HEK293 (cell line): ENCODE data around the gene CACNA1B.
A peak's percentile ranks its signal among the peaks of the same experiment; 100 is the strongest.

Experiments
- CTCF ChIA-PET: fragments of 350-600 bp; formaldehyde crosslinking; extraction: SDS; loops from one replicate; lab custom pipeline; 2021; ENCODE audit warnings: antibody characterized with exemption; lab: Yijun Ruan, JAX
- POLR2A ChIA-PET: fragments of 300-600 bp; formaldehyde crosslinking; extraction: SDS; loops from one replicate; lab custom pipeline; 2020; ENCODE audit warnings: antibody characterized with exemption, inconsistent platforms; lab: Yijun Ruan, JAX
- H3K27ac ChIP-seq: fragments of 200-500 bp; sonication (Bioruptor generic); 2 replicates; pipeline ENCODE4 v1.5.1; 2014; ENCODE audit warnings: low read depth, low read length, control low read depth, inconsistent platforms; ENCODE audit errors: extremely low read depth
- H3K36me3 ChIP-seq, 2 experiments: fragments of 200-500 bp in 1 of 2; sonication (Bioruptor generic) in 1 of 2; 1 replicate in 1 of 2; 2 replicates in 1 of 2; pipeline ENCODE4 v1.5.1; 2014 to 2017; ENCODE audit warnings: inconsistent platforms in 2 of 2, low read length in 2 of 2; ENCODE audit not compliant: control insufficient read depth in 2 of 2, insufficient read depth in 1 of 2
- H3K4me1 ChIP-seq: fragments of 200-500 bp; sonication (Bioruptor generic); 2 replicates; pipeline ENCODE4 v1.5.1; 2014; ENCODE audit warnings: mild to moderate bottlenecking, low read length, inconsistent platforms; ENCODE audit not compliant: control insufficient read depth, insufficient read depth
- H3K4me3 ChIP-seq: 2 replicates; pipeline ENCODE4 v1.5.1; 2011; ENCODE audit warnings: low read depth, mild to moderate bottlenecking, control low read depth, low read length, moderate library complexity
- H3K9me3 ChIP-seq: fragments of 200-500 bp; sonication (Bioruptor generic); 2 replicates; pipeline ENCODE4 v1.5.1; 2014; ENCODE audit warnings: low read depth, low read length, inconsistent platforms; ENCODE audit not compliant: control insufficient read depth, insufficient read depth
- GLIS1 ChIP-seq: fragments of 450-650 bp; formaldehyde crosslinking; IDR thresholded peaks from 2 replicates; pipeline ENCODE4 v1.5.1; 2016; ENCODE audit warnings: missing biosample characterization, missing genetic modification characterization
- SETDB1 ChIP-seq: IDR thresholded peaks from one replicate; pipeline ENCODE4 v1.6.1; 2017; ENCODE audit warnings: mild to moderate bottlenecking, low read length, moderate library complexity, mixed read lengths; ENCODE audit not compliant: insufficient read length
- SP2 ChIP-seq: fragments of 450-650 bp; formaldehyde crosslinking; IDR thresholded peaks from 2 replicates; pipeline ENCODE4 v1.5.1; 2016; ENCODE audit warnings: missing biosample characterization, missing genetic modification characterization
- TRIM28 ChIP-seq: IDR thresholded peaks from 2 replicates; pipeline ENCODE4 v1.6.1; 2011; ENCODE audit warnings: low read length, control low read depth, borderline replicate concordance
- ZBTB17 ChIP-seq: fragments of 450-650 bp; formaldehyde crosslinking; IDR thresholded peaks from 2 replicates; pipeline ENCODE4 v1.5.1; 2016; ENCODE audit warnings: missing biosample characterization, missing genetic modification characterization
- ZBTB20 ChIP-seq: fragments of 450-650 bp; formaldehyde crosslinking; IDR thresholded peaks from 2 replicates; pipeline ENCODE4 v1.5.1; 2016; ENCODE audit warnings: missing biosample characterization, missing genetic modification characterization
- ZNF16 ChIP-seq: fragments of 450-650 bp; formaldehyde crosslinking; IDR thresholded peaks from 2 replicates; pipeline ENCODE4 v1.5.1; 2016; ENCODE audit warnings: low read depth, missing biosample characterization, missing genetic modification characterization
- ZNF184 ChIP-seq: fragments of 450-650 bp; IDR thresholded peaks from 2 replicates; pipeline ENCODE4 v1.5.1; 2018; ENCODE audit warnings: missing biosample characterization, mild to moderate bottlenecking, missing genetic modification characterization
- ZNF221 ChIP-seq: fragments of 450-650 bp; formaldehyde crosslinking; IDR thresholded peaks from 2 replicates; pipeline ENCODE4 v1.5.1; 2017; ENCODE audit warnings: missing biosample characterization, missing genetic modification characterization, borderline replicate concordance
- ZNF223 ChIP-seq: fragments of 450-650 bp; formaldehyde crosslinking; IDR thresholded peaks from 2 replicates; pipeline ENCODE4 v1.5.1; 2016; ENCODE audit warnings: missing biosample characterization, missing genetic modification characterization
- ZNF280D ChIP-seq: fragments of 450-650 bp; formaldehyde crosslinking; IDR thresholded peaks from 2 replicates; pipeline ENCODE4 v1.5.1; 2016; ENCODE audit warnings: missing biosample characterization, missing genetic modification characterization
- ZNF544 ChIP-seq: fragments of 450-650 bp; formaldehyde crosslinking; IDR thresholded peaks from 2 replicates; pipeline ENCODE4 v1.5.0; 2017; ENCODE audit warnings: missing biosample characterization, missing genetic modification characterization
- ZNF600 ChIP-seq: fragments of 450-650 bp; formaldehyde crosslinking; IDR thresholded peaks from 2 replicates; pipeline ENCODE4 v1.5.1; 2016; ENCODE audit warnings: missing biosample characterization, missing genetic modification characterization
- ZNF639 ChIP-seq: fragments of 450-650 bp; formaldehyde crosslinking; IDR thresholded peaks from 2 replicates; pipeline ENCODE4 v1.5.1; 2016; ENCODE audit warnings: missing biosample characterization, missing genetic modification characterization
- ZNF76 ChIP-seq: fragments of 450-650 bp; formaldehyde crosslinking; IDR thresholded peaks from 2 replicates; pipeline ENCODE4; 2016; ENCODE audit warnings: low read depth, missing biosample characterization, missing genetic modification characterization, borderline replicate concordance
- TF ChIP-seq, protein P1 (sequence below): fragments of 450-650 bp; formaldehyde crosslinking; IDR thresholded peaks from 2 replicates; pipeline ENCODE4 v1.5.0; 2017; ENCODE audit warnings: missing biosample characterization, missing genetic modification characterization, borderline replicate concordance
- TF ChIP-seq, protein P2 (sequence below): fragments of 450-650 bp; IDR thresholded peaks from 2 replicates; pipeline ENCODE4 v1.5.1; 2018; ENCODE audit warnings: missing biosample characterization, mild to moderate bottlenecking, missing genetic modification characterization
- TF ChIP-seq, protein P3 (sequence below): fragments of 450-650 bp; formaldehyde crosslinking; IDR thresholded peaks from 2 replicates; pipeline ENCODE4 v1.5.1; 2017; ENCODE audit warnings: missing biosample characterization, missing genetic modification characterization
- TF ChIP-seq, protein P4 (sequence below): fragments of 450-650 bp; formaldehyde crosslinking; IDR thresholded peaks from 2 replicates; pipeline ENCODE4 v1.5.1; 2016; ENCODE audit warnings: missing biosample characterization, missing genetic modification characterization

CACNA1B gene

DNA sequence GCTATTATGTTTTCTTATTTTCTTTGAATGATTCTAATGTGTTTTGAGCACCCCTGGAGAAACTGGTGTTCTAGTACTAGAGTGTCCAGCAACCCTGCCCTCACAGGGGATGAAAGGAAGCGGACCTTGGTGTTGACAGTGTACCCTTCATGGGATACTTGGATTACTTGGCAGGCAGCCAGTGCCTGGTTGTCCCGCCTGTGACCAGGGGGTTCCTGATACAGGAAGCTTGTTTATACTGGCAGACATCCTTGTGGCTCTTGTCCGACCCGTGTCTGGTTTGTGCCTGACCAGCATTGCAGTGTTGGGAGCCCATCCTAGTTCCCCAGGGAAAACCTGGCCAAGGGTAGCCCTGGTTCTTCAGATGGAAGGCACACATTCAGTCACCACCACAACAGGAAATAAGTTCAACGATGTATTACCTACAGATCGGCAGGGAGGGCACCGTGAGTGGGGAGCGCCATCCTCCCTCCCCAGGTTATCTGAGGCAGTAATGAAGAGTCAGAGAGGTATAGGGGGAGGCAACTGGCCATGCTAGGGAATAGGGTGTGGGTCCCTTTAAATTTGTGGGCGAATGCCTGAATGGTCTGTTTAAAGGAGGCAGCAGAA is 47.3 kb downstream of the CACNA1B start:
- H3K4me3 ChIP-seq: no peak overlapping the region
- H3K4me1 ChIP-seq: no peaks in the 10 kb centered on the region
- CTCF ChIA-PET: interaction anchor here (0.6 kb wide), 1 partner anchor 9 kb away, joined by 3 read pairs; no protein-coding TSS in a partner anchor
- no peaks in the 10 kb centered on the region for H3K36me3 ChIP-seq
- TF ChIP-seq ZNF223 (tag by site-specific recombination) (no peak), ZBTB17 (no peak), ZNF76 (tag by site-specific recombination) (no peak), ZNF544 (0 out of 2 replicates have a peak, but pooled peaks have one; percentile 24), ZBTB20 (tag by site-specific recombination) (no peak), GLIS1 (tag by site-specific recombination) (0 out of 2 replicates have a peak, but pooled peaks have one; percentile 26)
- TF ChIP-seq, protein P1, sequence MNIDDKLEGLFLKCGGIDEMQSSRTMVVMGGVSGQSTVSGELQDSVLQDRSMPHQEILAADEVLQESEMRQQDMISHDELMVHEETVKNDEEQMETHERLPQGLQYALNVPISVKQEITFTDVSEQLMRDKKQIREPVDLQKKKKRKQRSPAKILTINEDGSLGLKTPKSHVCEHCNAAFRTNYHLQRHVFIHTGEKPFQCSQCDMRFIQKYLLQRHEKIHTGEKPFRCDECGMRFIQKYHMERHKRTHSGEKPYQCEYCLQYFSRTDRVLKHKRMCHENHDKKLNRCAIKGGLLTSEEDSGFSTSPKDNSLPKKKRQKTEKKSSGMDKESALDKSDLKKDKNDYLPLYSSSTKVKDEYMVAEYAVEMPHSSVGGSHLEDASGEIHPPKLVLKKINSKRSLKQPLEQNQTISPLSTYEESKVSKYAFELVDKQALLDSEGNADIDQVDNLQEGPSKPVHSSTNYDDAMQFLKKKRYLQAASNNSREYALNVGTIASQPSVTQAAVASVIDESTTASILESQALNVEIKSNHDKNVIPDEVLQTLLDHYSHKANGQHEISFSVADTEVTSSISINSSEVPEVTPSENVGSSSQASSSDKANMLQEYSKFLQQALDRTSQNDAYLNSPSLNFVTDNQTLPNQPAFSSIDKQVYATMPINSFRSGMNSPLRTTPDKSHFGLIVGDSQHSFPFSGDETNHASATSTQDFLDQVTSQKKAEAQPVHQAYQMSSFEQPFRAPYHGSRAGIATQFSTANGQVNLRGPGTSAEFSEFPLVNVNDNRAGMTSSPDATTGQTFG (tag by site-specific recombination): no peak
- TF ChIP-seq, protein P2, sequence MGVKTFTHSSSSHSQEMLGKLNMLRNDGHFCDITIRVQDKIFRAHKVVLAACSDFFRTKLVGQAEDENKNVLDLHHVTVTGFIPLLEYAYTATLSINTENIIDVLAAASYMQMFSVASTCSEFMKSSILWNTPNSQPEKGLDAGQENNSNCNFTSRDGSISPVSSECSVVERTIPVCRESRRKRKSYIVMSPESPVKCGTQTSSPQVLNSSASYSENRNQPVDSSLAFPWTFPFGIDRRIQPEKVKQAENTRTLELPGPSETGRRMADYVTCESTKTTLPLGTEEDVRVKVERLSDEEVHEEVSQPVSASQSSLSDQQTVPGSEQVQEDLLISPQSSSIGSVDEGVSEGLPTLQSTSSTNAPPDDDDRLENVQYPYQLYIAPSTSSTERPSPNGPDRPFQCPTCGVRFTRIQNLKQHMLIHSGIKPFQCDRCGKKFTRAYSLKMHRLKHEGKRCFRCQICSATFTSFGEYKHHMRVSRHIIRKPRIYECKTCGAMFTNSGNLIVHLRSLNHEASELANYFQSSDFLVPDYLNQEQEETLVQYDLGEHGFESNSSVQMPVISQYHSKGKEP (tag by site-specific recombination): no peak
- no peak overlapping the region for H3K27ac ChIP-seq
- POLR2A ChIA-PET: no interaction called here
- no peaks in the 10 kb centered on the region for H3K9me3 ChIP-seq

GRCh38 chr9:137943655-137944054 is 66.1 kb downstream of the CACNA1B start:
- peak; percentile 84 for TF ChIP-seq ZNF544
- TF ChIP-seq, protein P3, sequence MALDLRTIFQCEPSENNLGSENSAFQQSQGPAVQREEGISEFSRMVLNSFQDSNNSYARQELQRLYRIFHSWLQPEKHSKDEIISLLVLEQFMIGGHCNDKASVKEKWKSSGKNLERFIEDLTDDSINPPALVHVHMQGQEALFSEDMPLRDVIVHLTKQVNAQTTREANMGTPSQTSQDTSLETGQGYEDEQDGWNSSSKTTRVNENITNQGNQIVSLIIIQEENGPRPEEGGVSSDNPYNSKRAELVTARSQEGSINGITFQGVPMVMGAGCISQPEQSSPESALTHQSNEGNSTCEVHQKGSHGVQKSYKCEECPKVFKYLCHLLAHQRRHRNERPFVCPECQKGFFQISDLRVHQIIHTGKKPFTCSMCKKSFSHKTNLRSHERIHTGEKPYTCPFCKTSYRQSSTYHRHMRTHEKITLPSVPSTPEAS (tag by site-specific recombination): no peak
- H3K36me3 ChIP-seq: no peaks in the 10 kb centered on the region
- no peaks in the 10 kb centered on the region for H3K4me1 ChIP-seq
- CTCF ChIA-PET: interaction anchor here (0.6 kb wide), 1 partner anchor 79 kb away, joined by 3 read pairs; no protein-coding TSS in a partner anchor
- no peak overlapping the region for H3K27ac ChIP-seq
- no peaks in the 10 kb centered on the region for H3K9me3 ChIP-seq
- POLR2A ChIA-PET: no interaction called here
- no peak overlapping the region for H3K4me3 ChIP-seq

DNA sequence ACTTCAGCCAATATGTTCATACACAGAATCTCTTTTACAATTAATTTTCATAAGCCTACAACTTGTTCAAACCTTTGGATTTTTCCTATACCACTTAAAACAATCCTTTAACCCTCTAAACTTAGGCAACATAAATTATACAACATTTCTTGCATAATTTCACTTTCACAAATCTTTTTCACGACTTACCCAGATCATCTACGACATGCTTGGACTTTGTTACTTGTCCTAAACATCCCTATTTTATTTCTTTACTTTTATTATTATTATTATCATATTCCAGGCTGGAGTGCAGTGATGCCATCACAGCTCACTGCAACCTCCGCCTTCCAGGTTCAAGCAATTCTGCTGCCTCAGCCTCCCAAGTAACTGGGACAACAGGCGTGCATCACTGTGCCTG is 68.0 kb downstream of the CACNA1B start:
- Histone ChIP-seq H3K4me1 (no peaks in the 10 kb centered on the region), H3K4me3 (no peak overlapping the region), H3K27ac (no peak overlapping the region), H3K36me3 (no peaks in the 10 kb centered on the region), H3K9me3 (no peaks in the 10 kb centered on the region)
- ChIA-PET CTCF (no interaction called here), POLR2A (no interaction called here)
- TF ChIP-seq, protein P4, sequence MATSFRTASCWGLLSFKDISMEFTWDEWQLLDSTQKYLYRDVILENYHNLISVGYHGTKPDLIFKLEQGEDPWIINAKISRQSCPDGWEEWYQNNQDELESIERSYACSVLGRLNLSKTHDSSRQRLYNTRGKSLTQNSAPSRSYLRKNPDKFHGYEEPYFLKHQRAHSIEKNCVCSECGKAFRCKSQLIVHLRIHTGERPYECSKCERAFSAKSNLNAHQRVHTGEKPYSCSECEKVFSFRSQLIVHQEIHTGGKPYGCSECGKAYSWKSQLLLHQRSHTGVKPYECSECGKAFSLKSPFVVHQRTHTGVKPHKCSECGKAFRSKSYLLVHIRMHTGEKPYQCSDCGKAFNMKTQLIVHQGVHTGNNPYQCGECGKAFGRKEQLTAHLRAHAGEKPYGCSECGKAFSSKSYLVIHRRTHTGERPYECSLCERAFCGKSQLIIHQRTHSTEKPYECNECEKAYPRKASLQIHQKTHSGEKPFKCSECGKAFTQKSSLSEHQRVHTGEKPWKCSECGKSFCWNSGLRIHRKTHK (tag by site-specific recombination): peak; percentile 38; the same call in 1 of the 2 replicates
- TF ChIP-seq ZNF639 (tag by site-specific recombination) (0 out of 2 replicates have a peak, but pooled peaks have one; percentile 31), TRIM28 (peak; percentile 80), SP2 (tag by site-specific recombination) (no peak), ZNF184 (tag by site-specific recombination) (0 out of 2 replicates have a peak, but pooled peaks have one; percentile 59), ZNF221 (tag by site-specific recombination) (peak; percentile 69; the same call in 1 of the 2 replicates), ZNF16 (tag by site-specific recombination) (no peak), ZNF280D (tag by site-specific recombination) (peak; percentile 96), ZNF600 (tag by site-specific recombination) (no peak), ZNF223 (tag by site-specific recombination) (no peak), SETDB1 (peak; percentile 99)
